ENCODE measurements around the gene RAB11FIP5.

The RAB11FIP5 gene

DNA sequence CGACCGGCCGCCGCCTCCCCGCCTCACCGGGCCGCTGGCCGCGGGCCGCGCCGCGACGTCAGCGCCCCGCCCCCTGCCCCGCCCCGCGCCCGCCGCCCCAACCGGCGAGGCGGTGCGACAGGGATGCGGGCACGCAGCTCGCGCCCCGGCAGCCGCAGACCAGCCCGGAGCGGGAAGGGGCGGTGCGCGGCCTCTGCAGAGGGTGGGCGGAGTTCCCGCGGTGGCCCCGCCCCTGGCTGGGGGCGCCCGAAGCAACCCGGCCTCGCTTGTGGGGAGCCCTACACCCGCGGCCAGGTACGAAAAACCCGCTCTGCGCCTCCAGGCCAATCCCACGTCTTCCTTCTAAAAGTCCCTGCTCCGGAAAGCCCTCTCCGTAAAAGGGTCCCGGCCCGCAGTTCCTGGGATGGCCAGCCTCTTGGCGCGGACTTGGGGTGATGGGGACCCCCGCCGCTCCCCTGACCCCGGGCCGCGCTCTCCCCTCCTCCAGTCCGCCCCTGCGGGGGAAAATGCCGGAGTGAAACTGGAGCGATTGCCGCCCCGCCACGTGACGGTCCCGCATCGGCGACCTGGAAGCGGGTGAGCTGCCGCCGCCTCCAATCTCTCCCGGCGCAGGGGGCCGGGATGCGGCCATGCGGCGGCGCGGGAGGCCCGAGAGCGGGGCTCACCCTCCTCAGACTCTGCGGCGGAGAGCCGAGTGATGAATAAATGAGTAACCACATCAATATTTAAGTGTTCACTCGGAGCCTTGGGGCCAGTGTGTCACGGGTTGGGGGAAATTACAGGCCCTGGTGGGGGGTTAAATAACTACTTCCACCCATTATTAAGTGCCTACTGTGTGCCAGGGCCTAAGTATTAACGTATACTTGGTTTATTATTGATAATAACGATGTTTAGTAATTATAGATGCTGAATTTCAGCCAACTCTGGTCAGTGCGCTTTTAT lies at the start of gene RAB11FIP5:
RAB11FIP5 (minus strand) TSS at position 36 of the 942 bp plus-strand sequence. CDS start 171 bp downstream, outside the sequence.
- peaks cover 7% of the 10 kb centered on the region for H3K4me1 ChIP-seq (ENCODE audit: insufficient read depth, low read length, severe bottlenecking)

DNA sequence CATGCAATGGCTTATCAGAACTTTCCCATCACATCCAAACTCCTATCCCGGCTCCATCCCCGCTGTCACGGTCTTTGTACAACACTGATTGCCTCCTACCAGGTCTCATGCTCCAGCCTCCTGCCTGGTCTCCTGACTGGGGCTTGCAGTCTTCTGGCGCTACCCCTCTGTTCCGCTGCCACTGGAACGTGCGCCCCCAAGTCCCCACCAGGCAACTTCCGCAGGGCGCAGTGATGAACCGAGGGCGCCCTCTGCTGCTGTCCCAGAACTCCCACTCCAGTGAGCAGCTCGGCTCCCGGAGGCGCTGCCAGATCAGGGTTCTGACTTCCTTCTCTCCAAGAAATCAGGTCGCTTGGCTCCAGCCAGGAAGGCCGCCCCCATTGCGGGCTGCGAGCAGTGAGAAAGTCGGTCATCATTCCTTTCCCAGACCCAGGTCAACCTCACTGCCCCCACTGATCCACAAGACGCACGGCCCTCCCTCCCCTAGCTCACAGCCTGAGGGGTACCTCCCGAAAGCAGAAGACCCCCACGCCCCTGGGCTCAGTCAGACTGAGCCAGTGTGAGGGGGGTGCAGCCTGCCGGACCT lies 43.9 kb upstream of the RAB11FIP5 start:
- TF ChIP-seq EZH2 (IDR thresholded peaks at IDR 0.05; ENCODE audit: borderline replicate concordance, low read length): no peak
- TF ChIP-seq, protein P1, sequence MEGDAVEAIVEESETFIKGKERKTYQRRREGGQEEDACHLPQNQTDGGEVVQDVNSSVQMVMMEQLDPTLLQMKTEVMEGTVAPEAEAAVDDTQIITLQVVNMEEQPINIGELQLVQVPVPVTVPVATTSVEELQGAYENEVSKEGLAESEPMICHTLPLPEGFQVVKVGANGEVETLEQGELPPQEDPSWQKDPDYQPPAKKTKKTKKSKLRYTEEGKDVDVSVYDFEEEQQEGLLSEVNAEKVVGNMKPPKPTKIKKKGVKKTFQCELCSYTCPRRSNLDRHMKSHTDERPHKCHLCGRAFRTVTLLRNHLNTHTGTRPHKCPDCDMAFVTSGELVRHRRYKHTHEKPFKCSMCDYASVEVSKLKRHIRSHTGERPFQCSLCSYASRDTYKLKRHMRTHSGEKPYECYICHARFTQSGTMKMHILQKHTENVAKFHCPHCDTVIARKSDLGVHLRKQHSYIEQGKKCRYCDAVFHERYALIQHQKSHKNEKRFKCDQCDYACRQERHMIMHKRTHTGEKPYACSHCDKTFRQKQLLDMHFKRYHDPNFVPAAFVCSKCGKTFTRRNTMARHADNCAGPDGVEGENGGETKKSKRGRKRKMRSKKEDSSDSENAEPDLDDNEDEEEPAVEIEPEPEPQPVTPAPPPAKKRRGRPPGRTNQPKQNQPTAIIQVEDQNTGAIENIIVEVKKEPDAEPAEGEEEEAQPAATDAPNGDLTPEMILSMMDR (IDR thresholded peaks at IDR 0.05; ENCODE audit: low read length): peak; percentile 50
- H3K9me2 ChIP-seq (ENCODE audit: low read depth, low read length): no peaks in the 10 kb centered on the region
- no peaks in the 10 kb centered on the region for H3F3A ChIP-seq (ENCODE audit: insufficient read depth, low read length)
- no peaks in the 10 kb centered on the region for H3K79me2 ChIP-seq (ENCODE audit: insufficient read depth, low read length)
- no peaks in the 10 kb centered on the region for H3K36me3 ChIP-seq (ENCODE audit: insufficient read depth, low read length)
- H3K4me3 ChIP-seq (ENCODE audit: low read depth, low read length, poor library complexity, severe bottlenecking): no peak overlapping the region
- no peak overlapping the region for H2AFZ ChIP-seq (ENCODE audit: low read length)
- H3K4me2 ChIP-seq (ENCODE audit: low read length): no peak overlapping the region
- H3K27me3 ChIP-seq (ENCODE audit: insufficient read depth, low read length): 0 out of 2 replicates have a peak, but pooled peaks cover 3% of the 10 kb centered on the region
- no peaks in the 10 kb centered on the region for H4K20me1 ChIP-seq (ENCODE audit: insufficient read depth, low read length)
- no peaks in the 10 kb centered on the region for H3K9me3 ChIP-seq (ENCODE audit: low read length)
- no peak overlapping the region for H3K27ac ChIP-seq (ENCODE audit: low read depth, low read length, poor library complexity, severe bottlenecking)
- no peak overlapping the region for H3K9ac ChIP-seq (ENCODE audit: low read length)
- H3K4me1 ChIP-seq (ENCODE audit: insufficient read depth, low read length, severe bottlenecking): no peaks in the 10 kb centered on the region

More for the DNA sequence above, at the start of gene RAB11FIP5:
- Histone ChIP-seq H3K79me2 (ENCODE audit: insufficient read depth, low read length) (no peaks in the 10 kb centered on the region), H3K27me3 (ENCODE audit: insufficient read depth, low read length) (peaks cover 5% of the 10 kb centered on the region; the same call in 1 of the 2 replicates), H3K4me3 (ENCODE audit: low read depth, low read length, poor library complexity, severe bottlenecking) (peak within 1 kb of the TSS; percentile 68), H3K27ac (ENCODE audit: low read depth, low read length, poor library complexity, severe bottlenecking) (no peak within 1 kb of the TSS), H2AFZ (ENCODE audit: low read length) (no peak within 1 kb of the TSS), H3K9me3 (ENCODE audit: low read length) (no peaks in the 10 kb centered on the region), H3F3A (ENCODE audit: insufficient read depth, low read length) (no peaks in the 10 kb centered on the region), H4K20me1 (ENCODE audit: insufficient read depth, low read length) (no peaks in the 10 kb centered on the region), H3K9me2 (ENCODE audit: low read depth, low read length) (no peaks in the 10 kb centered on the region), H3K36me3 (ENCODE audit: insufficient read depth, low read length) (no peaks in the 10 kb centered on the region), H3K4me2 (ENCODE audit: low read length) (peak within 1 kb of the TSS; percentile 84), H3K9ac (ENCODE audit: low read length) (peak within 1 kb of the TSS; percentile 53)
- no peak for TF ChIP-seq EZH2 (IDR thresholded peaks at IDR 0.05; ENCODE audit: borderline replicate concordance, low read length)
- TF ChIP-seq, protein P1 (IDR thresholded peaks at IDR 0.05; ENCODE audit: low read length): no peak

DNA sequence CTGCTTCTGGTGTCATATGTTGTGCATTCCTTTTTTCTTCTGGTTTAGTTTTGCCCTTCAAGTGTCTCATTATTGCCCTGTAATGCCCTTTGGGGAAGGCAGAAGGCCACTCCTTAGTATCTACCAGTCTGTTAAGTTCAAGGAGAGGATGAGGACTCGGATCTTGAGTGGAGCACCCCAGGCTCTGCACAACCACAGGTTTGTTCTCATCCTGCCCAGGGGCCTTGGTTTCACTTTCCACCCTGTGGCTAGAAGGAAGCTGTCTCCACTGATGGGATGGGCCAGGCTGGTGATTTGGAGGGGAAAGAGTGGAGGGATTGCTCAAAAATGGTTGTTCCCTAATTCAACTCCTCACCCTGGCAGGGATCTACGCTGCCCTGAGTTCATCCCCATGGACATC lies 30.2 kb upstream of the RAB11FIP5 start:
- Histone ChIP-seq H3K27me3 (ENCODE audit: insufficient read depth, low read length) (no peaks in the 10 kb centered on the region), H3K4me1 (ENCODE audit: insufficient read depth, low read length, severe bottlenecking) (no peaks in the 10 kb centered on the region), H3K4me3 (ENCODE audit: low read depth, low read length, poor library complexity, severe bottlenecking) (no peak overlapping the region), H3K79me2 (ENCODE audit: insufficient read depth, low read length) (no peaks in the 10 kb centered on the region), H3K36me3 (ENCODE audit: insufficient read depth, low read length) (no peaks in the 10 kb centered on the region), H2AFZ (ENCODE audit: low read length) (no peak overlapping the region), H3K9me2 (ENCODE audit: low read depth, low read length) (no peaks in the 10 kb centered on the region), H3K4me2 (ENCODE audit: low read length) (no peak overlapping the region), H3F3A (ENCODE audit: insufficient read depth, low read length) (no peaks in the 10 kb centered on the region), H3K9ac (ENCODE audit: low read length) (no peak overlapping the region), H4K20me1 (ENCODE audit: insufficient read depth, low read length) (no peaks in the 10 kb centered on the region), H3K27ac (ENCODE audit: low read depth, low read length, poor library complexity, severe bottlenecking) (no peak overlapping the region), H3K9me3 (ENCODE audit: low read length) (no peaks in the 10 kb centered on the region)
- TF ChIP-seq, protein P1 (IDR thresholded peaks at IDR 0.05; ENCODE audit: low read length): no peak
- no peak for TF ChIP-seq EZH2 (IDR thresholded peaks at IDR 0.05; ENCODE audit: borderline replicate concordance, low read length)
